ENCODE results near the gene KDM7A.
"Not testable (repeated sequence)": the region's sequence is repeated elsewhere in the genome, so short reads cannot be mapped to it uniquely, and the experiment has no call there.

The KDM7A gene, protein sequence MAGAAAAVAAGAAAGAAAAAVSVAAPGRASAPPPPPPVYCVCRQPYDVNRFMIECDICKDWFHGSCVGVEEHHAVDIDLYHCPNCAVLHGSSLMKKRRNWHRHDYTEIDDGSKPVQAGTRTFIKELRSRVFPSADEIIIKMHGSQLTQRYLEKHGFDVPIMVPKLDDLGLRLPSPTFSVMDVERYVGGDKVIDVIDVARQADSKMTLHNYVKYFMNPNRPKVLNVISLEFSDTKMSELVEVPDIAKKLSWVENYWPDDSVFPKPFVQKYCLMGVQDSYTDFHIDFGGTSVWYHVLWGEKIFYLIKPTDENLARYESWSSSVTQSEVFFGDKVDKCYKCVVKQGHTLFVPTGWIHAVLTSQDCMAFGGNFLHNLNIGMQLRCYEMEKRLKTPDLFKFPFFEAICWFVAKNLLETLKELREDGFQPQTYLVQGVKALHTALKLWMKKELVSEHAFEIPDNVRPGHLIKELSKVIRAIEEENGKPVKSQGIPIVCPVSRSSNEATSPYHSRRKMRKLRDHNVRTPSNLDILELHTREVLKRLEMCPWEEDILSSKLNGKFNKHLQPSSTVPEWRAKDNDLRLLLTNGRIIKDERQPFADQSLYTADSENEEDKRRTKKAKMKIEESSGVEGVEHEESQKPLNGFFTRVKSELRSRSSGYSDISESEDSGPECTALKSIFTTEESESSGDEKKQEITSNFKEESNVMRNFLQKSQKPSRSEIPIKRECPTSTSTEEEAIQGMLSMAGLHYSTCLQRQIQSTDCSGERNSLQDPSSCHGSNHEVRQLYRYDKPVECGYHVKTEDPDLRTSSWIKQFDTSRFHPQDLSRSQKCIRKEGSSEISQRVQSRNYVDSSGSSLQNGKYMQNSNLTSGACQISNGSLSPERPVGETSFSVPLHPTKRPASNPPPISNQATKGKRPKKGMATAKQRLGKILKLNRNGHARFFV

DNA sequence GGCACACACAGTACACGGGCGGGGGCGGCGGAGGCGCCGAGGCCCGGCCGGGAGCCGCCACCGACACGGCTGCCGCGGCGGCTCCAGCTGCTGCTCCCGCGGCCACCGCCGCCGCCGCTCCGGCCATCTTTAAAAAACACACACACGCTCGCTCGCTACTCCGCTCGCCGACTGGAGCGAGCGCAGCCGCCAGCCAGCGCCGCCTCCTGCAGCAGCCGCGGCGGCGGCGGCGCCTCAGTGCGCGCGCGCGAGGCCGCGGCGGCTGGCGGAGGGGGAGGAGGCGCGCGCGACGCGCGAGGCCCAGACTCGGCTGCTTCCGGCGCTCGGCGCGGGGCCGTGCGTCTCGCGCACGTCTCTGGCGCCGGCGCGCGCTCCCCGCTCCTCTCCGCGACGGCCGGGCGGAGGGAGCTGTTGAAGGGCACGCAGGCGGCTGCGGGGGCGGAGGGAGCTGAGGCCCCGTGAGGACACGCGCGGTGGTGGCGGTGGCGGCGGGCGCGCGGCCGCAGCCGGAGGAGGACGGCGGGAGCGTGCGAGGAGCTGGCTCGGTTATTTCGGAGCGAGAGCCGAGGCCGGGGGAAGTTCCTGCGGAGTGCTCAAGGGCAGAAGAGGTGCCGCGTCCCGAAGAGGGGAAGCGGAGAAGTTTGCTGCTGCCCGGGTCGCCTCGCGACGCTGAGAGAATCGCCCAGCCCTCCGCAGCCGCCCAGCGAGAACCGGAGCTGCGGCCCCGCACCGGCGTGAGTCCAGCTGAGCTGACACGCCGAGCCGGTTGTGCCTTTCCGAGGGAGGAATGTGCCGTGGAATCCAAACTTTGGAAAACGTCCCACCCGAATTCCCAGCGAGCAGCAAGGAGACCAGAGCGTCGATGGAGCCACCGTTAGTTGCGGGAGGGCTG lies at the start of gene KDM7A:
Gene KDM7A, minus strand, starts transcription at position 173 of the 892 bp plus-strand sequence. Its CDS starts 46 bp downstream, at position 127.
- DNase-seq = peak; percentile 94

DNA sequence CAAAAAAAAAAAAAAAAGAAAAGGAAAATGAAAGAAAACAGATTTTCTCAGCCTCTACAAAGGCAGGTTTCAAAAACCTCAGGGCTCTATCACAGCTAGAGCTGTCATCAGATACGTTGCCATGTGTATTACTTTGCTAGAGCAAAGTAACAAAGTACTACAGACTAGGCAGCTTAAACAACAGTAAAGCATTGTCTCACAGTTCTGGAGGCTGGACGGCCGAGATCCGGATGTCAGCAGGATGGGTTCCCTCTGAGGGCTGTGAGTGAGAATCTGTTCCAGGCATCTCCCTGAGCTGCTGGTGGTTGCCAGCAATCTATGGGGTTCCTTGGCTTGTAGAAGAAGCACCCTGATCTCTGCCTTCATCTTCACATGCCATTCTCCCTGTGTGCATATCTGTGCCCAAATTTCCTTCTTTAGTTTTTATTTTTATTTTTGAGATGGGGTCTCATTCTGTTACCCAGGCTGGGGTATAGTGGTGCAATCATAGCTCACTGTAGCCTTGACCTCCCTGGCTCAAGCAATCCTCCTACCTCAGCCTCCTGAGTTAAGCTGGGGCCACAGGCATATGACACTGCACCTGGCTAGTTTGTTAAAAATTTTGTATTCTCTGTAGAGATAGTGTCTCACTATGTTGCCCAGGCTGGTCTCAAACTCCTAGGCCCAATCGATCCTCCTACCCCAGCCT lies 48.9 kb upstream of the KDM7A start:
- DNase-seq = no peak

DNA sequence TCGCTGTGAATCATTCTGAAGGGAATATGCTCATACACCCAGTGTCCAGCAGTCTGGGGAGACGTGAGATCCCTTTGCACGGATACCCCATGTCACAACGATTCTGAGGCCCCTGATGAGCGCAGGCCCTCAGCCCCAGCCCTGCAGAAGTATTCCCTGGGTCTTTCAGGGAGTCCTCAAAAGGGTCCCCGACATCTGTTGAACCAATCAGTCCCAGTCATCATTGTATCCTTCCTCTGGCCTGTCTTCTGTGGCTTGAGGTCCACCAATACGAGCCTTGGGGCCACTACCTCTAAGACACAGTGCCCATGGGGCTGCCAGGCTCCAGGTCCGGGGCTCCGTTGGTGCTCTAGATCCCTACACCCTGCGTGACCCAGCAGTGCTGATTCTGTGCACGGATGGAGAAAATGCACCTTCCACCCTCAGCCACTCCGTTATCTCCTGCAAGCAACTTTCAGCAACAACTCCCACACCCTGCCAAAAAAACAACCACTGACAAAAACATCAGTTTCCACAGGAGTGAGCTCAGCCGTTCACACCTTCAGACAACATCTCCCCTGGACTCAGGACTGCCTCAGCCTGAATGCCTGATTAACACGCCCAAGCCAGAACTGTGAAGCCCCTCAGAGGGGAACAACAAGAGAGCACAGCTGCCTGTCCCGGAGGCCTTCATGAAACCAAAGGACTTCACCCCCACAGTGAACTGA lies 46.9 kb upstream of the KDM7A start:
- no peak for DNase-seq

DNA sequence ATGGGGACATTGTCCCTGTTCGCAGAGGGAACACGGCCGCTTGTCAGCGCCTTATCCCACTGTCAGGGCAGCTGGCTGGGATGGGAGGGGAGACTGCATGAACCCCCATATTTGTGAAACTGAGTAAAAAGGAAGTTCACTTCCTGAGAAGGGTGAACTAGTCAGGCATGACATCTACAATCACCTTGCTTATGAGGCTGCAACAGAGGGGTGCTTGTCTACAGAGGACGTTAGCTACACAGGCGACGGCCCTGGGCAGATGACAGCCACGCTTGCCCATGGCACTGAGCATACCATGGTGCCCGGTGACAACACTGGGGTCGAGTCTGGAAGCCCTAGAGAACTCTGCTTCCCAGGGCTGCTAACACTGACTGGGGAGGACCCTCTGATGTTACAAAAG lies 46.0 kb upstream of the KDM7A start:
- no peak for DNase-seq

DNA sequence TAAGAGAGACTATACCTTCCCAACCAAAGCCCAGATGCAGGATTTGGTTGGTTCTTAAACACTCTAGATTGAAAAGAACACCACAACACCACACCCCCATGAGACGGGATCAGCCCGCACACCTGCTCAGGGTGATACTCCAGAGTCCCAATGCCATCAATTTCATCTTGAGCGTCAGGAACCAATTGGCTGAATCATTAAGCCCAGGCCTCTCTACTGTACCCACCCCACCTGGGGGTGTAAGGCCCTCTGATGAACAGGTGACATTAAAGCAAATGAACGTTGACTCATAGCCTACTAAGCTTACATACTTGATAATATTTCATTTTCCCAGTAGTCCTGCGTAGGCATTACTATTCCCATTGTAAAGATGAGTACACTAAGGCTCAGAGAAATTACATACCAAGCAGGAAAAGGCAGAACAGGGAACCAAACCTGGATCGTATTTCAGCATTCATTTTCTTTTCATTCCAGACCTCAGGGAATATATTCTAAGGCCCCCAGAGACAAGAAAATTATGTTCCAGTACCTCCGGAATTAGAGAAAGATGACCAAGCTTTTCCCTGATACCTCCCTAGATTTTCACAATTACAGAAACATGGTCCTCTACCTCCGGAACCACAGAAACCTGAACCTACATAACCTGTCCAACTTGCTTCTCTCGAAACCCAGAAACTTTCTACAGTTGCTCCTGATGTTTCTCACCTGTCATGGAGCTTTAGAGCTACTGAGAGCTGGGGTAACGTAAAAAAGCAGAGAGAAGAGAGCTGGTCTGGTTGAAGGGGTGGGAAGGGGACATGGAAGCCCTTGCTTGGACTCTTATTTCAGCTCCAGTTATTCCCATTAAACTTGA lies 43.1 kb upstream of the KDM7A start:
- DNase-seq = no peak

DNA sequence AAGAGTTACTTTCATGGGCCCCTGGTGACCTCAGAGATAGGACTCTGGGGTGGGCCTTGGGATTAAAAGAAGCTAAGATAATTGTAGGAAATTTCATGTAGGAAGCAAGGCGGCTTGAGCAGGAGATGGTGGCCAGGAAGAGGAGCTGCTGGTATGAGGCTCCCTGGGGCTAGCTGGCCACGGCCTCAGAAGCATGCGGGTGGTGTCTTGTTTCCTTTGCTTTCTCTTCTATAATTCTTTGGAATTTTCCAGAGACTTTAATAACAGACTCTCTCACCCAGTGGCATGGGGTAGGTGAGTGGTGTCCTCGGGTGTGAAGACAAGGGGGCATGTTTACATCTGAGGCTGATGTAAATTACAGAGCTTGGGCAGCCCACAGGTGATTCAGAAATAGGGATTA lies 41.9 kb upstream of the KDM7A start:
- DNase-seq = no peak

DNA sequence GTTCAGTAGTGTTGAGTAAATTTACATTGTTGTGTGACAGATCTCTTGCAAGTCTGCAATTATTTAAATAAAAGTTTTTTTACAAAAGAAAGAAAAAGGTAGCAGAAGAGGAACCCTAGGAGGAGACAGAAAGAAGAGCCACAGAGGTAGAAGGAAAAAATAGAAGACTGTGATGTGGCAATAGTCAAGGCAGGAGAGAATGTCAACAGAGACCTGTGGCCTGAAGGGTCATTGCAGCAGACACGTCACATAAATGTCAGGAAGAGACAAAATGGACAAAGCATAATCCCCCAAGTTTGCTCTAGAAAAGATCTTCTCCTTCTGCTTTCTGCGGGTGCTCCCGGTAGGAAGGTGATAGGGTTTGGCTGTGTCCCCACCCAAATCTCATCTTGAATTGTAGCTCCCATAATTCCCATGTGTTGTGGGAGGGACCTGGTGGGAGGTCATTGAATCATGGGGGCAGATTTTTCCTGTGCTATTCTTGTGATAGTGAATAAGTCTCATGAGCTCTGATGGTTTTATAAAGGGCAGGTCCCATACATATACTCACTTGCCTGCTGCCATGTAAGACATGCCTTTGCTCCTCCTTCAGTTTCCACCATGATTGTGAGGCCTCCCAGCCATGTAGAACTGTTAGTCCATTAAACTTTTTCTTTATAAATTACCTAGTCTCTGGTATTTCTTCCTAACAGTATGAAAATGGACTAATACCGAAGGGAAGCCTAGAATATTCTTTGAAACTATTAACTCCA lies 41.1 kb upstream of the KDM7A start:
- DNase-seq = no peak

DNA sequence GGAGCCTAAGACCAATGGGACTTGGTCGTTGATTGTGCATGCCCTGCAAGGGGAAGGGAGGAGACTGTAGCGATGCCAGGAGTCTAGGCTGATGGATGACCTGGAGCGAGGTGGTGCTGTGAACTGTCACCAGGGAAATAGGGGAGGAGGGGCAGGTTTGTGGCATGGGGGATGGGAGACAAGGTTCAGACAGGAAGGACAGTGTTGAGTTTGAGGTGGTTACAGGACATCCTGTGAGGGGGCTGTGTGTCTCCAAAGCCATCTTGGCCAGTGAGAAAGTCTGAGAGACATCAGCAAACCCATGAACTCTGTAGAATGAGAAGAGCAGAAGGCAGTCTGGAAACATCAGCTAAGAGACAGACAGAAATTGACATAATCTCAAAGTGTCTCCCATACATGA lies 38.5 kb upstream of the KDM7A start:
- DNase-seq = no peak

DNA sequence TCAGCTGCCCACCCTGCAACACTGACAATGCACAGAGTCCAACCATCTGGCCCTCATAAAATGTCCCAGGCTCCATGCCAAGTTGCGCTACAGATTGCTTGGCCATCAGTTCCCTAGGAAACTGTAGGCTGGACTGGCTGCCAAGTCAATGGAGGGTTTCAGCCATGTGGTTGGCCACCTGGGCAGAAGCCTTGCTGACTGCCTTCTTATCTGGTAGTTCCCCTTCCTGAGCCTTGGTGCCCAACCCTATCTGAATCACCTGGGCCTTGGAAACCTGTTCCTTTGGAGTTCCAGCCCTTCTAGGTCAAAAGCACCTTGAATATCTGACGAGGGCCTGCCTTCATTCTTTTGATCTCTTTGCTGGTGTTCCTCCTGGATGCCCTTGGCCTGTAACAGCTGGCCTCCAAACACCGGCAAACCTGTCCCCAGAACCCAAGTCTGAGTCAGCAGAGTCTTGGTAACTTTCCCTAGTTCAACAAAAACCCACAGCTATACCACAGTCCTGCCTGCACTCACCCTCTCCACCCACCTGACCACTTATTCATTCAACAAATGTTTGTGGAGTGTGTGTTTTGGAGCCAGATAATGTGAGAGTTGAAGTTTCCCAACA lies 37.4 kb upstream of the KDM7A start:
- no peak for DNase-seq

DNA sequence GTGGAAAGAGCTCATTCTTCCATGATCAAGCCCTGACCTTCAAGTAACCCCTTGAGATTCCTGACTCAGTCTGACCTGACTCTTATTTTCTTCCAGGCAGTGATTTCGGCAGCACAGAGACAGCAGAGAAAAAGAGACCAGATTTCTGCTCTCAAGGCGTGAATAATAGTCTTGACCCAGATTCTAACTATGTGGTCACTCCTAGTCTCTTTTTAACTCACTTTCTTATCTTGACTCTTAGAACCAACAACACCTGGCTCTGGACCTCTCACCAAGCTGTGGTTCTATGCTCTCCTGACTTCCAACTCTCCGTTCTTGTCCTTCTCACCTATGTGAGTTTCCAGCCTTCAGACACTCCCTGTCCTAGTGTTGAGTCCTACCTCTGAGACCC lies 36.9 kb upstream of the KDM7A start:
- DNase-seq = no peak

DNA sequence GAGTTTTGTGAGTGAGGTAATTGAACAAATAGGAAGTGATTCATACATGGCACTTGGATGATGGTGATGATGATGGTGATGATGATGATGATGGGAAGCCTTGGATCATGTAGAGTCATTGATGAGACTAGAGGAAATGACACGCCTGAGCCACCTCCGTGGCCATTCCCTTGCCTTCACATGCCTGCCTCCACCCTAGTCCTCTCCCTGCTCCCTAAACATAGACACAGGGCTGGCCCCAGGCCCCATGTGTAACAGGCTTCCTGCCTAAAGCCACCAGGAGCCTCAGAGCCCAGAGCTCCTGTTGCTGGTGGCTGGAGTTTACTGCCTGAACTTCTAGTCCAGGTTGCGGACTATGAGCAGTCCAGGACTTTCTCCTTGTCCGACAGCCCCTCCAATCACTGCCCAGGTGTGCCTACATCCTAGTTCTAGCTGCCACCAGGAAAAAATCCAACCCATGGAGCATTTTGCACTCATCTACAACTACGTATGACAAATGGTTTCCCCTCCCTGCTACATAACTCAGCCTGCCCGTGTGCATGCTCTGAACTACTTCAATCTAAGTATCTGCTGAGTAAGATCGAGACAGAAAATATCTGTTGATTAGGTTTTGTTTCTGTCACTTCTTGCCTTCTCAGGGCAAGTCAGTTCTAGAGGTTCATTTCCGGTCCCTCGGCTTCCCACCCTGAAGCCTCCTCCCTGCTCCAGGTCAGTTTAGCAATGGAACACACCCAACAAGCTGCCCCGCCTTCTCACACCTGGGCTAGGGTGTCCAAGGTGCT lies 35.5 kb upstream of the KDM7A start:
- peak; percentile 55 for DNase-seq

DNA sequence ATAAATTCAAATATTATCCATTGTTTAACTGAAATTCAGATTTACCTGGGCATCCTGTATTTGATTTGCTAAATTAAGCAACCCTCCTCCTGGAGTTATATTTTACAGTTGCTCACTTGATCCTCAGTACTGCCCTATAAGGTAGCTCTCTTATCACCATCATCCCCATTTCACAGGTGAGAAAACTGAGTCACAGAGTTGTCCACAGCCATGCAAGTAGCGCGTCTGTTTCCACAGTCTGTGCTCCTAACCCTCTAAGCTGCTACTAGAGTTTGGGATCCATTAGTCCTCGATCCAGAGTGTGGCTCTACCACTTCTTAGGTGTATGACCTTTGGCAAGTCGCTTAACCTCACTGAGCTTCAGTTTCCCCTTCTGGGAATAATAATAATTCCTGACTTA lies 34.9 kb upstream of the KDM7A start:
- no peak for DNase-seq

DNA sequence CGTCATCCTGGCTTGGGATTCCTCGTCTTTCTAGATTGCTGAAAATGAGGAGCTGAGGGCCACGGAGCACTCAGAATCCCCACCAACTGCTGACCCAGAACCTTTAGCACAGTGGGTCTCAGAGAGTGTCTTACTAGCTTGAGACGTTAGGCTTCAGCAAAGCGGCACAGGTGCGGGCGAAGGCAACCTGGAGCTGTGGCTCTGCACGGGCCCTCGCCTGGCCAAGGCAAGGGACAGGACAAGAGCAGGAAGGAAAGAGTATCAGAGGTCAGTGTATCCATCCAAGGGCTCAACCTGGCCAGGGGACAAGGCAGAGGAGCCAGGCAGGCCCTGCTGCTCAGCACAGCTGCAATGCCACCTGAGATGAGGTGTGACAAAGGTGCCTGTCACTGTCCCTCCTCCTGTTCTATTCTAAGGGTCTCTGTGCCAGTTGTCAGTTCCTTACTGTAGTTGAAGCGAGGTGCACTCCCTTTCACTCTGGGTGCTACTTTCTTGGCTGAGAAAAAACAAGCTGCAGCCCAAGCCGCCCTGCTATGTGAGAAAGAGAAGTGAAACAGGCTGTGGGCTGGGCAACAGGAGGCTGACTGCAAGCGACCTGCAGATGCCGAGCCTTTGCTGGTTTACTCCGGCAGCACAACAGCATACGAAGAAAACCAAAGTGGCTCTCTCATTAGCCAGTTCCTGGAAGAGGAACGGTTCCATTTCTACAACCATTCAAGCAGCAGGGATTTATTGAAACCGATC lies 33.3 kb upstream of the KDM7A start:
- no peak for DNase-seq

DNA sequence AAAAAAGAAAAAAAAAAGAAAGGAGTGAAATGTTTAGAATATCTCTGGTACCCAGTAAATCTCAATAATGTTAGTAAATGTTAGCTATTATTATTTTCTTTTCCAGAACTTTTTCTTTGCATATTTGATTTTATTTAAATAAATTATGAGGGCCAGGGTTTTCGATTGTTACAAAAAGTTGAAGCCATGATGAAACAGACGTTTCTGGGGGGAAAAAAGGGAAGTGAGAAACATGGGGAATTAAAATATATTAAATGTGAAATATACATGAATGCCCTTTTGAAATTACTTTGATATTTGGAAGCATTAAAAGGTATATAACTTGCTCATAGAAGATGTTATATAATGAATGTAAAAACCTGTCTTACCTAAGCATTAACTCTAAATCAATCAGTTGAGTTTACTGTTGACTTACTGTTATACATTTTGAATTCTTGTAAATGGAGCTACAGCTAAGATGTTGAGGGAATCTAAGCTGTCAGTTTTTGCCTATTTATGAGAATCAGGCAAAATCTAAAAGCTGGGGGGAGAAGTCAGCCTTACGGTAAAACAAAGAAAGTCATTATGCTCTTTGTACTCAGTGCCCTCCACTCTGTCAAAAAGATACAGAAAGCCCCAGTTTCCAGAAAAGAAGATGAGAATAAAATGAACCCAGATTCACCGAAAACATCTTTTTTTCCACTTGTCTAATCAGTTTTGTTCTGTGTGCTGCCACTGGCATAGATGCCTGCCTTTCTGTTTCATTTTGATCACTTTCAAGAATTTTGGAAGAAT lies 30.0 kb upstream of the KDM7A start:
- DNase-seq = no peak

DNA sequence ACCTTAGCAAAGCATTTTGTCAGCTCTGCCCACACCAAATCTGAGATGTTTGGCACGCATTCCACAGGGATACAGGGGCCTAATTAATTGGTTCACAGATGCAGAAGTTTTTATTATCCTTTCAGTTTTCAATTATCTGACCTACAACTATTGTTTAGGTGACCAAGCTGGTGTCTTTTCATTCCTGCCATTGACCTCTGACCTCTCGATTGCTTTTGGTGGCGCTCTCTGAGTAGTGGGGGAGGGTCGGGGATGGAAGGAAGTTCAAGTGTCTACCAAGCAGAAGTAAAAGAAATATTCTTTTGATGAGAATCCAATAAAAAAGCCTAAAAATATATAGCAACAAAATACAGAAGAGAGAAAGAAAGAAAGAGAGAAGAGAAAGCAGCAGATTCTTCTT lies 28.8 kb upstream of the KDM7A start:
- no peak for DNase-seq

DNA sequence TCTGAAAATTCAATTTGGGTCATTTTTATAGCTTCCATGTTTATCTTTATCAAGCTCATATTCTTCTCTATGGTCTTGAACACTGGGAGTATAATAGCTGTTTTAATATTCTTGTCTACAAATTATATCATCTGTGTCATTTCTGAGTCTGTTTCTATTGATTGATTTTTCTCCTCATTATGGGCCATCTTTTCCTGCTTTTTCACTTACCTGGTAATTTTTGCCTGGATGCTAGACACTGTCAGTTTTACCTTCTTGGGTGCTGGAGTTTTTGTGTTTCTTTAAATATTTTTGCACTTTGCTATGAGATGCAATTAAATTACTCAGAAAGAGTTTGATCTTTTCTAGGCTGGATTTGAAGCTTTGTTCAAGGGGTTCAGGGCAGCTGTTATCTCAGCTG lies 26.8 kb upstream of the KDM7A start:
- no peak for DNase-seq

DNA sequence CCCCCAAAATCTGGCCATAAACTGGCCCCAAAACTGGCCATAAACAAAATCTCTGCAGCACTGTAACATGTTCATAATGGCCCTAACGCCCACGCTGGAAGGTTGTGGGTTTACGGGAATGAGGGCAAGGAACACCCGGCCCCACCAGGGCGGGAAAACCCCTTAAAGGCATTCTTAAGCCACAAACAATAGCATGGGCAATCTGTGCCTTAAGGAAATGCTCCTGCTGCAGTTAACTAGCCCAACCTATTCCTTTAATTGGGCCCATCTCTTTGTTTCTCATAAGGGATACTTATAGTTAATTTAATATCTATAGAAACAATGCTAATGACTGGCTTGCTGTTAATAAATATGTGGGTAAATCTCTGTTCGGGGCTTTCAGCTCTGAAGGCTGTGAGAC lies 26.2 kb upstream of the KDM7A start:
- DNase-seq = not testable (repeated sequence)

Data from fibroblast of skin of right biceps (primary cell).